Ureter (tissue), 1 donor: ENCODE measurements around the gene TNFRSF8. TPM values are rescaled to one million over a fixed set of nuclear protein-coding genes. Genes with fewer than 3 reads are reported as not detected.

ENCODE experiments used
- DNase-seq: peaks from one replicate; pipeline ENCODE4 v3.0.0-alpha.2; 2020; ENCODE audit warnings: low spot score
- total RNA-seq: library from RNA; stranded (reverse); gene quantifications from one replicate; pipeline ENCODE4 v1.2.4, GENCODE V29; 2023
- donor health status: DM: yes; HTN: yes; CAD: no.

The TNFRSF8 gene
- total RNA-seq, 1 donor from 2014 or later, result 0.36 TPM

DNA sequence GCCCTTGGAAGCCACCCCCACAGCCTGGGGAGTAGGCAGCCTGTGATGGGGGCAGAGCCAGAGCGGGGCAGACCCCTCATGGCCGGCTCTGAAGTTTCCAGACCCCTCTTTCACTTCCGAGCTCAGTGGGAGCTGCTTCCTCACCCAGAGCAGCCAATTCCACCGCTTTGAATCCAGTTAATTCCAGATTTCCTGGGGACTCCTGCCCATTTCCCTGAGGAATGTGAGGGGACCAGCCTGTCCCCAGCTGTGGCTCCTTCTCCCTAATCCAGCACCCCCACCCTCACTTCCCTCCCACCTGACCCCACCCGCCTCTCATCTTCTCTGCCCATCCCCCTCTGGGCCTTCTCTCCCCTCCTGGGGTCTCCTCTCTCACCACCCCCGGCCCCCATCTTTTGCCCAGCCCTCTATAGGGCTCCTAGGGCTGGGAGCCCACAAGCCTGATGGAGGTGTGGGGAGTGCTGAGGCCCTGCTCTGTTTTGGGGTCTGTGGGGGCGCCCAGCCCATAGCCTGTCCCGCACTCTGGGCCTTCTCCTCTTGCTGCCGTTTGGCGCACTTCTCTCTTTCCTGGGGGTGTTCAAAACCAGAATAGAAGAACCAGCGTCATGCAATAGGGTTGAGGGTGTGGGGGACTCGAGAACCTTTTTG lies 77.5 kb downstream of the TNFRSF8 start:
- DNase-seq, result no peak

DNA sequence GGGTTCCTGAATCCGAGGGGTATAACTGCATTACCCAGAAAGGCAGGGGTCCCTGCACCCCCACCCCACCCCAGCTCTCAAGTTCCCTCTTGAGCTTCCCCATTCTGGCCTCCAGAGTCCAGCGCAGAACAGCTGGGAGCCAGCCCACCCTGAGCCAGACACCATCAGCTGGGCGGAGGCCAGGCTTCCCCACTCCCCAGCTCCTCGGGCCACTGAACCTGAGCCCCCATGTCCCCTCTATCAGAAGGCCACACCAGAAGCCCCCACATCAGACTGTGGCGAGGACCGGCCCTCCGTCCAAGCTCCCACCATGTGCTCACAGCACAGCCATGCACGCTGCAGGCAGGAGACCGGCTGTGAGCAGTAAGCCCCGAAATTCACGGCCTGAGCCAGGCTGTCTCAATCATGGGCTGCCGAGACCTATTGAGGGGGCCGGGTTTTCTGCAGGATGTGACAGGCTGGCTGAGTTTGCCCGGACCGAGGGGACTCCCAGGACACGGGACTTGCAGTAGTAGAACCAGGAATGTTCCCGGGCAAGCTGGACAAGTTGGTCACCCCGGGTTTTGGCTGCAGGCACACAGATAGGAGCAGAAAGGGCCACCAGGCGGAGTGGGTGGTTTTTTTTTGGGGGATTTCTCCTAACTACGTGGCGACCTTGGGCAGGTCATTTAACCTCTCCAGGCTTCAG lies 78.2 kb downstream of the TNFRSF8 start:
- DNase-seq, result no peak

DNA sequence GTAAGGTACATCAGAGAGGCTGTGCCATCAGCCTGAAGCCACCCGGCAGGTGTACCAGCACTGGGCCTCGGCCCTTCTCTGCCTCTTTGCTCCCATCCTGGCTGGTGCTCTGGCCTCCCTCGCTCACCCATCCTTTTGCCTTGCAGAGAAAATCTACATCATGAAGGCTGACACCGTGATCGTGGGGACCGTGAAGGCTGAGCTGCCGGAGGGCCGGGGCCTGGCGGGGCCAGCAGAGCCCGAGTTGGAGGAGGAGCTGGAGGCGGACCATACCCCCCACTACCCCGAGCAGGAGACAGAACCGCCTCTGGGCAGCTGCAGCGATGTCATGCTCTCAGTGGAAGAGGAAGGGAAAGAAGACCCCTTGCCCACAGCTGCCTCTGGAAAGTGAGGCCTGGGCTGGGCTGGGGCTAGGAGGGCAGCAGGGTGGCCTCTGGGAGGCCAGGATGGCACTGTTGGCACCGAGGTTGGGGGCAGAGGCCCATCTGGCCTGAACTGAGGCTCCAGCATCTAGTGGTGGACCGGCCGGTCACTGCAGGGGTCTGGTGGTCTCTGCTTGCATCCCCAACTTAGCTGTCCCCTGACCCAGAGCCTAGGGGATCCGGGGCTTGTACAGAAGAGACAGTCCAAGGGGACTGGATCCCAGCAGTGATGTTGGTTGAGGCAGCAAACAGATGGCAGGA lies 79.2 kb downstream of the TNFRSF8 start:
- no peak for DNase-seq

DNA sequence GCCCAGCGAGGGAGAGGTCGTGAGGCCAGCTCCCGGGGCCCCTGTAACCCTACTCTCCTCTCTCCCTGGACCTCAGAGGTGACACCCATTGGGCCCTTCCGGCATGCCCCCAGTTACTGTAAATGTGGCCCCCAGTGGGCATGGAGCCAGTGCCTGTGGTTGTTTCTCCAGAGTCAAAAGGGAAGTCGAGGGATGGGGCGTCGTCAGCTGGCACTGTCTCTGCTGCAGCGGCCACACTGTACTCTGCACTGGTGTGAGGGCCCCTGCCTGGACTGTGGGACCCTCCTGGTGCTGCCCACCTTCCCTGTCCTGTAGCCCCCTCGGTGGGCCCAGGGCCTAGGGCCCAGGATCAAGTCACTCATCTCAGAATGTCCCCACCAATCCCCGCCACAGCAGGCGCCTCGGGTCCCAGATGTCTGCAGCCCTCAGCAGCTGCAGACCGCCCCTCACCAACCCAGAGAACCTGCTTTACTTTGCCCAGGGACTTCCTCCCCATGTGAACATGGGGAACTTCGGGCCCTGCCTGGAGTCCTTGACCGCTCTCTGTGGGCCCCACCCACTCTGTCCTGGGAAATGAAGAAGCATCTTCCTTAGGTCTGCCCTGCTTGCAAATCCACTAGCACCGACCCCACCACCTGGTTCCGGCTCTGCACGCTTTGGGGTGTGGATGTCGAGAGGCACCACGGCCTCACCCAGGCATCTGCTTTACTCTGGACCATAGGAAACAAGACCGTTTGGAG lies 80.0 kb downstream of the TNFRSF8 start:
- no peak for DNase-seq

DNA sequence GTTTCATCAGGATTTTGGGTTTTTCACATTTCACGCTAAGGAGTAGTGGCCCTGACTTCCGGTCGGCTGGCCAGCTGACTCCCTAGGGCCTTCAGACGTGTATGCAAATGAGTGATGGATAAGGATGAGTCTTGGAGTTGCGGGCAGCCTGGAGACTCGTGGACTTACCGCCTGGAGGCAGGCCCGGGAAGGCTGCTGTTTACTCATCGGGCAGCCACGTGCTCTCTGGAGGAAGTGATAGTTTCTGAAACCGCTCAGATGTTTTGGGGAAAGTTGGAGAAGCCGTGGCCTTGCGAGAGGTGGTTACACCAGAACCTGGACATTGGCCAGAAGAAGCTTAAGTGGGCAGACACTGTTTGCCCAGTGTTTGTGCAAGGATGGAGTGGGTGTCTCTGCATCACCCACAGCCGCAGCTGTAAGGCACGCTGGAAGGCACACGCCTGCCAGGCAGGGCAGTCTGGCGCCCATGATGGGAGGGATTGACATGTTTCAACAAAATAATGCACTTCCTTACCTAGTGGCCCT lies 80.6 kb downstream of the TNFRSF8 start:
- DNase-seq, result peak; percentile 75

DNA sequence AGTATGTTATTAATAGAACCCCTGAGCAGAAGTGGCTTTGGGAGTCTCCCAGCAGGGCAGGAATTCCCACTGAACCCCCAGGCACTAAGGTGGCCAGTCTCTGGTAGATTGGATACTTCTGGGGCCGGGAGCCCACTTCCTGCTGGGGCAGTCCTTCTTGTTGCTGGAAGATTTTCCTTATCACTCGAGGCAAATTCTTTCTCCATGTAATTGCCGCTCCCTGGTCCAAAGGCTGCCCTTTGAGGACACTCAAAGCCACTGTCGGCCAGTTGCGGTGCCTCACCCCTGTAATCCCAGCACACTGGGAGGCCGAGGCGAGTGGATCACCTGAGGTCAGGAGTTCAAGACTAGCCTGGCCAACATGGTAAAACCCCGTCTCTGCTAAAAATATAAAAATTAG lies 81.1 kb downstream of the TNFRSF8 start:
- no peak for DNase-seq

DNA sequence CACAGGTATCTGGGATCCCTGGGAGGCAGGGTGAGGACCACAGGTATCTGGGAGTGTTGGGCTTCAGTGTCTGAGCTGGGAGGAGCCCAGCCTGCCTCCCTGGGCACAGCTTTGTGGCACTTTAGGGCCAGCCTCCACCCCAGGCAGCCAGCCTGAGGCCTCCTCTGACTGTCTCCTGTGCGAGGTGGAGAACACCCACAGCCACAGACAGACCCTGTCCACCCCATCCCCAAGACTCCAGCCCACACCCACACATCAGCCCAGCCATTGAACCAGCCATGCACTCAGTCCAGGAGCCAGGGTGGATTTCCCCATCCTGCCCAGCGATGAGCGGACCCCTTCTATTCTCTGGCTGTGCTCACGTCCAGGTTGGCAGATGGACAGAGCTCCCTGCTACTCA lies 81.9 kb downstream of the TNFRSF8 start:
- no peak for DNase-seq

DNA sequence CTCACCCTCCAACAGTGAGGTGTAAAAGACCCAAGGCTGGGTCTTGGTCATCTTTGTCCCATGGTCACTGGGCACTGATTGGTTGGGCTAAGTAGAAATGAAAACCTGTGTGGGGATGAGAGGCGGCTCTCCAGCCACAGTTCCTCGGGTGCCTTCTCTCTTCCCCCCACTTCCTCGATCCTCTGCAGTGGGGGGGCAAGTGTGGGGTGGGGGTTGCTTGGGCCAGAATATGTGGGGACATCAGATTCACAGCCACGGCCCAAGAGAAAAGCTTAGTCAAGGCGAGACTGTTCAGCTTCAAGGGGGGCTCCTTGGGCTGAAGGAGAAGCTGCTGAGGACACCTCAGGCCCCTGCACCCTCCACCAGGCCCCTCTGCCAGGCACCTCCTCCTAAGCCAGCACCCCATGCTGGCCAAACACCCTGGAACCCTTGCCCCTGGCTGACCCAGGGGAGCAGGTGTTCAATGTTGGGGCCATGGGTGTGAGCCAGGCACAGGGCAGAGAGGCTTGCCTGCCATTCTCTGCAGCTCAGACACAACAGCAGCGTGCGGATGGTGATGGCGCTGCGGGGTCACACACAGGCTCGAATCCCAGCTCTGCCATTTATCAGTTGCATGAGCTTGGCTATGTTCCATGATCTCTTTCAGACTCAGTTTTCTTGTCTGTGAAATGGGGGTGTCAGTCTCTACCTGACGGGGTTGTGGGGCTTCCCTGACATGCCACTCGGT lies 82.7 kb downstream of the TNFRSF8 start:
- no peak for DNase-seq

DNA sequence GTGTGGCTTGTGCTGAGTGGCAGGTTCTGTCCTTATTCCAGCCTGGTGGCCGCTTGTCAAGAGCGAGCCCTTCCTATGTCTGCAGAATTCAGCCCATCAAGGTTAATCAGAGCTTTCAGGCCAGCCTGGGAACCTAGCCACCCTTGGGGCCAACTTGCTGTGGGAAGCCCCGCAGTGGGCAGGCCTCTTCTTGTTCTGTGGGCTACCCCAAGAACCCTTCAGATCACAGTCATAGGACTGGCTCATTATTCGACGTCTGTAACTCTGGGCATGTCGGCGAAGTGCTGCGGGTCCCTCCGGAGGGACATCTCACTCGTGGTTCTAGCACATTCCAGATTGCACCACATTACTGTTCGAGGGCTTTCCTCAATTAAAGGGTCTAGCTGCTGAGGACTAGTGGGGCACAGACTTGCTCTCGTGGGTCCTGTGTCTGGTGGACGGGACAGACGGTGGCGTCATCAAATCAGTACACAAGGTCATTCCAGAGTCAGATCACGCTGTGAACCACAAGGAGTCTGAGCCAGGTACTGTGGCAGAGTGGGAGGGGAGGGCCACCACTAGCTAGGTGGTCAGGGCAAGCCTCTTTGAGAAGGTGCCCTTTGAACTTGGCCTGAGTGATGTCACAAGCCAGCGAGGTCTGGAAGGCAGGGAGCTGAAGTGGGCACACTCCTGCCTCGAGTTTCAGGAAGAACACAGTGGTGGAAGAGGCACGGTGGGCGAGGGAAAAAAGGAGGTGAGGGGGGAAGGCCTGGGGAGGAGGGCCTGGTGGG lies 83.4 kb downstream of the TNFRSF8 start:
- DNase-seq, result no peak

DNA sequence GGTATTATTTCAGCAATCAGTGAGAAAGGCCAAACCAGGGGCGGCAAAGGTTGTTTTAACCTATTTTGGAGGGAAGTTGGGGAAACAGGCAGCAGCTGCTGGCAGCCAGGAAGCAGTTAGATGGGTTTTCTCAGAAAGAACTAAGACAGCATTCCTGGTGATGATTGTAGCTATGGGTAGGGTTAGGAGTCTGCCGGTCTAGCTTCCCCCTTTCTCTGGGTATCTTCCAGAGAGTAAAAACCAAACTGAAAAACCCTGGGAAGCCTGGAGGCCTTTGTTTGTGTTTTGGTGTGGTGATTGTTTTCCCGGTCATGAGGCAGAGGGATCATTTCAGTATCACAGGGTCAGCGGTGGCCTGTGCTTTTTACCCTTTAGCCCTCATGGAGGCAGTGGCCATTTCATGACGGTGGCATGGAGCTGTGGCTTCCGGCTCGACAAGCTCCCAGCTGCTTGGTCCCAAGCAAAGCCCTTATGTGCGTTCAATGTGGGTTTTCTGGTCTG lies 84.1 kb downstream of the TNFRSF8 start:
- no peak for DNase-seq

DNA sequence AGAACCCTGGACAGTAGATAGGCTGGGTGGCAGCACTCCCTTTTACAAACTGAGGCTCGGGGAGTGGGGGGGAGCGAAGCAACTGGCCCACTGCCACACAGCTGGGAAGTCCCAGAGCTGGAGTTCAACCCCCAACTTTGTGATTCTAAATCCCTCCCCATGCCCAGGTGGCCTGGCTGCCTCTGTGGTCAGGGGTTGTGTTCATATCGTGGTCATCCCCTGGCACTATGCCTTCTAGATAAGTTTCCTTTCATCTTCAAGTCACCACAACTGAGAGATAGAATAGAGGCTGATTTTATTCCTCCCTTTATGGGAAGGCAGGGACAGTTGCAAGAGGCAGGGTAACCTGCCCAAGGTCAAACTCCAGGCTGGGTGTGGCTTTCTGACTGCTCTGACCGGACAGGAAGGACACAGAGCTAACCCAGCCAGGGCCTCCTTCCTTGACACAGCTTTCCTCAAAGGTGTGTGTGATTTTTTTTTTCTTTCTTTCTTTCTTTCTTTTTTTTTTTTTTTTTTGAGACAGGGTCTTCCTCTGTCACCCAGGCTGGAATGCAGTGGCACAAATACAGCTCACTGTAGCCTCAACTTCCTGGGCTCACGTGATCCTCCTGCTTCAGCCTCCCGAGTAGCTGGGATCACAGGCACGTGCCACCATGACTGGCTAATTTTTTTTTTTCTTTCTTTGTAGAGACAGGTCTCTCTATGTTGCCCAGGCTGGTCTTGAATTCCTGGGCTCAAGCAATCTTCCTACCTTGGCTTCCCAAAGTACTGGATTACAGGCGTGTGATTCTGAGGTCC lies 85.3 kb downstream of the TNFRSF8 start:
- no peak for DNase-seq

DNA sequence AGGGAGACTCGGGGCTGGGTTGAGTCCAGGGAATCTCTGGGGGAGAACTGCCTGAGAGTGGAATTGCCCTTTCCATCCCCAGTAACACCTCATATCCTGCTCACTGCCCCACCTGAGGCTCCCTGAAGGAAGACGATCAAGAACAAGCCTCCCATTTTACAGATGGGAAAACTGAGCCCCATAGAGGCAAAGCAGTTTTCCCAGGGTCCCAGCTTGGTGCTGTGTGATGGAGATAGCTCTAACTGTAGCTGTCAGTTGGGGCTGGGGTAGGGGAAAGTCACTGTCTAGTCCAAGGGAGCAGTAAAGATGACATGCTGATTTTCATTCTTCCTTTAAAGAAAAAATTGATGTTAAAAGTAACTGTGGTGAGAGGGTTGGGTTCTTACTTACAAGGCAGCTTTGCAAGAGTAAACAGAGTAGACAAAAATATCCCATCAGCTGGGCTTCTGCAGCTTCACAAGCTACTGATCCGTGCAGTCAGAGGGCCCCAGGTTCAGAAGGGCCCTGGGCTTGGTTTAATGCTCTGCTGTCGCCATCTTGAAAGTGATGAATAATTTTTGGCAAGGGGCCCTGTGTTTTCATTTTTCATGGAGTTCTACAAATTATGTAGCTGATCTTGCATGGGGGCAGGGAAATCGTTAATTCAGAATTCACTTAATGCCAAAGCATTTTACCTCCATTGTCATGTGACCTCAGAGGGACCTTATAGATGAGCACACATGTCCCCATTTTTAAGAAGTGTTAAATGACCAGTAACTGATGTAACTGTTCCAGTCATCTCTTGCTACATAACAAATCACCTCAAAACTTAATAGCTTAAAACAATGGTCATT lies 86.1 kb downstream of the TNFRSF8 start:
- DNase-seq, result no peak

DNA sequence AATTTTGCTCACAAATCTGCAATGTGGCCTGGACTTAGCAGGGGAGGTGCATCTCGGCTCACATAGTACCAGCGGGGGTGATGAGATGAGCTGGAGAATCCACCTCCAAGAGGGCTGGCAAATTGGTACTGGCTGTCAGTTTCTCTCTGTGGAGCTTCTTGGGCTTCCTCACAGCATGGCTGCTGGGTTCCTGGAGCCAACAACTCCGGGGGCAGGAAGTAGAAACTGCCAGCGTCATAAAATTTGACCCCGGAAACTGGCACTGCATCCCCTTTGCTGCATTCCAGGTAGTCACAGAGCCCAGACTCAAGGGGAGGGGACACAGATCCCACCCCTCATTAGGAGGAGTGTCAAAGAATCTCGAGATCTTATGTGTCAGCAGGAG lies 86.7 kb downstream of the TNFRSF8 start:
- DNase-seq, result no peak

DNA sequence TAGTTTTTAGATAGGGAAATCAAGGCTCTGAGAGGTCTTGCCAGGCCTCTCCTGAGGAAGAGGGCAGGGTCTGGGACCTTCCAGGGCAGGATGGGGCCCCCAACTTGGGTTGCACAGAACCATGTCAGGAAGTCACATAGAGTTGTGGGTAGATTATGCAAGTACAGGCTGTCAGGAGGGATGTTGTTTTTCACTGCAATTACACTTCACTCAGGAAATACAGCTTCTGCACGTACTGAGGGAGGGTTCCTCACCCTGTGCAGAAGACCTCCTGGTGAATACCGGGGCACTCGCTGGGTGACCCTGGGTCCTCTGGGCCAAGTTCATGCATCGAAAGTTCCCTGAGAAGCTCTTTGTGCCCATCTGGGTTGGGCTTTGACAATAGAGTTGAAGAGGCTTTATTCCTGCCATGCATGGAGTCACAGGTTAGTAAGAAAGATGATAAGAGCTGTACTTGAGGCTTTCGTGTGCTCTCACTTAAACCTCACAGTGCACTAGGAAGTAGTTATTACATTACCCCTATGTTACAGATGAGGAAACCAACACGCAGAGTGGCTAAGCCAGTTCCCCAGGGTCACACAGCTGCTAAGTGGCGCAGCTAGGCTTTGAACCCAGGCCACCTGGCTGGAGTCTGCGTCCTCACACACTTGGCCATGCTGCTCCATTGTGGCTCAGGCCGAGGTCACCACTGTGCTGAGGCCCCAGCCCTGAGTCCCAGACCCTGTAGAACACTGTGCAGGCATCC lies 87.5 kb downstream of the TNFRSF8 start:
- no peak for DNase-seq

DNA sequence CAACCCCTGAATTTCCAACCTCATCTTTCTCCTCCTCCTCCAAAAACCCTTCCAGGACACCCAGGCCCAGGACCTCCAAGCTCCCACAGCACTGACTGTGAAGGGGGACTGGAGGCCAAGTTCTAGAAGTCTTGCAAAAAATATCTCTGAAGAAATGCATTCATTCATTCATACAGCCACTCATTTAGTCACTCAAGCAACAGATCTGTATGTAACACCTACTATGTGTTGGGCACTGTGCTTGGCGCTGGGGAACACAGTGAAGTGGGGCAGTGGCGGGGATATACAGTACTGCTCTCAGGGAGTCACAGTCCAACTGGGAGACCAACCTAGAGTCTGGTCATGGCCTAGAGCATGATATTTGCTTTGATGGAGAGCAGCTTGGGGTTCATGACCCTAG lies 88.4 kb downstream of the TNFRSF8 start:
- DNase-seq, result no peak

DNA sequence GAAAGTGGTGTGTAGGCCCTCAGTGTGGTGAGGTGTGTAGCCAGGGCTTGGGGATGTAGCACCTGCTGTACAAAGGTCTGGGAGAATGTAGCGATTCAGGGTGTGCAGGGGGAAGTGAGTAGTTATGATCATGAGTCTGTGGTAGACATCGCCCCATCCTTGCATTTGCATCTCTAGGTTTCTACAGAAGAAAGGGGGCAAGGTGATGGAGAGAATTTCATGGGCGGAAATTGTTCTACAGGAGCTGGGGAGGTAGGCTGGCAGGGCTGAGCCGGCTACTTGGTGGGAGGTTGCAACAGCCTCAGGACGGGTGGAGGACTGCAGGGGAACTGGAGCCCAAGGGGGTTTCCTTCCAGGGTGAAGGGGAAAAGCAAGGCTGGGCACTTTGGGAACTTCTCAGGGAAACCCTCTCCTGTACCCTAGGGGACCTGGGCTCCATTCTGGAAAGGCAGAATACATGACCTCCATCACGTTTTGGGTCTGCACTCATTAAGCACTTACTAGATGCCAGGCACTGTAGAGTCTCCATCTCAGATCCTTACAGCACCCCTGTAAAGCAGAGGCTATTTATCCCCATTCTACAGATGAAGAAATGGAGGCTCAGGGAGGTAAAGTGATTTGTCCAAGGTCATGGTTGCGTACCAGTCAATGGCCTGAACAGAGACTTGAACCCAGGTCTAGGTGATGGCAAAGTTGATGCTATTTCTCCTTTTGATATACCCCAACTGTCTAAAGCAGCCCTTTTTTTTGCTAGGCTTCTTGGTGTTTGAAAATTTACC lies 89.2 kb downstream of the TNFRSF8 start:
- DNase-seq, result no peak

DNA sequence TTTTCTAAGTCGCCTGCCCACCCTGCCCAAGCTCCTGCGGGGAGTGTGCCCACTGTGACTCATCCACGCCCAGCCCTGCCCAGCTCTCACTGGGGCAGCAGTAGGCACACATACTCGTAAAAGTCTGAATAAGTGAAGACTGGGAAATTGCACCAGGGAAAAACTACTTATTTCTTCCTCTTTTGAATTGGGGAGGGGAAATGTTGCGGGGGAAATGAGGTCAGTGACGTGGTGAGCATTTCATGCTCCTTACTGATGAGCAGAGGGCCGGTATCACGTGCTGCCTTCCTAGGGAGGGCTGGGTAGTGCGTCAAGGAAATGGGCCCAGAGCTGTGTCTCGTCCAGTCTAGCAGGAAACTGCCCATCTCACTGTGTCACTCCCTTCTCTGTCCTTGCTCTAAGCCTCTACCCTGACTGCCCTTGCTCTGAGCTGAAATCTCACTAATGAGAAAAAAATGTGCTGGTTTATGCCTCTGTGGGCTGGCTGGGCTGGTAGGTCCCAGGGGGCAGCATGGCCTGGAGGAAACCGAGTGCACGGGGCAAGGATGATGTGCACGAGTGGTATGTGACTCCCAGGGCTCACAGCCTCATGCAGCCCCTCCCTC lies 90.2 kb downstream of the TNFRSF8 start:
- DNase-seq, result no peak
